Liver (tissue), 9 donors: Measurements from ENCODE around the gene KRCC1. TPM values are rescaled to one million over a fixed set of nuclear protein-coding genes. Genes with fewer than 3 reads are reported as not detected.

Experiments
- DNase-seq: peaks from one replicate; pipeline ENCODE4 v3.0.0-alpha.2; 2017; ENCODE audit warnings: low spot score
- H3K27ac ChIP-seq, 2 donors: one replicate each; pipeline ENCODE4 v1.7.0; 2013; ENCODE audit warnings: inconsistent platforms in 2 of 2, low read length in 2 of 2, control low read depth in 1 of 2, low read depth in 1 of 2, mild to moderate bottlenecking in 1 of 2
- H3K27me3 ChIP-seq, 4 donors: one replicate each; pipeline versions ENCODE4 v1.6.1 to v1.7.0; 2013; ENCODE audit warnings: low read length in 3 of 4, inconsistent platforms in 1 of 4, mild to moderate bottlenecking in 1 of 4, moderate library complexity in 1 of 4; ENCODE audit not compliant: control insufficient read depth in 4 of 4, insufficient read depth in 4 of 4
- H3K36me3 ChIP-seq, 4 donors: one replicate each; pipeline versions ENCODE4 v1.6.1 to v1.7.0; 2013; ENCODE audit warnings: low read length in 3 of 4, mild to moderate bottlenecking in 3 of 4, low read depth in 1 of 4, moderate library complexity in 1 of 4; ENCODE audit not compliant: control insufficient read depth in 4 of 4, insufficient read depth in 3 of 4
- H3K4me1 ChIP-seq, 4 donors: one replicate each; pipeline versions ENCODE4 v1.6.1 to v1.7.0; 2013; ENCODE audit warnings: low read length in 3 of 4, mild to moderate bottlenecking in 3 of 4, moderate library complexity in 1 of 4; ENCODE audit not compliant: control insufficient read depth in 4 of 4, insufficient read depth in 4 of 4
- H3K4me3 ChIP-seq, 3 donors: one replicate each; pipeline versions ENCODE4 v1.6.1 to v1.7.0; 2013; ENCODE audit warnings: low read length in 3 of 3, control low read depth in 1 of 3, low read depth in 1 of 3, mild to moderate bottlenecking in 1 of 3
- H3K9ac ChIP-seq, 2 donors: one replicate each; pipeline ENCODE4 v1.7.0; 2013; ENCODE audit warnings: low read length in 2 of 2, mild to moderate bottlenecking in 2 of 2, moderate library complexity in 2 of 2, control low read depth in 1 of 2, low read depth in 1 of 2
- H3K9me3 ChIP-seq, 4 donors: one replicate each; pipeline versions ENCODE4 v1.6.1 to v1.7.0; 2013; ENCODE audit warnings: low read length in 3 of 4; ENCODE audit not compliant: control insufficient read depth in 4 of 4
- EGR1 ChIP-seq, 2 donors: IDR thresholded peaks; 2 replicates each; pipeline ENCODE4 v1.6.1; 2016 to 2018; ENCODE audit warnings: antibody characterized with exemption in 2 of 2, low read depth in 2 of 2
- FOXA1 ChIP-seq: IDR thresholded peaks from 2 replicates; pipeline ENCODE4 v1.6.1; 2016; ENCODE audit warnings: antibody characterized with exemption
- FOXA2 ChIP-seq: IDR thresholded peaks from 2 replicates; pipeline ENCODE4 v1.6.1; 2016; ENCODE audit warnings: antibody characterized with exemption
- HNF4A ChIP-seq, 2 donors: conservative IDR thresholded peaks; 2 replicates each; pipeline ENCODE4 v1.6.1; 2016; ENCODE audit warnings: antibody characterized with exemption in 2 of 2, mild to moderate bottlenecking in 2 of 2
- HNF4G ChIP-seq: IDR thresholded peaks from 2 replicates; pipeline ENCODE4 v1.6.1; 2016; ENCODE audit warnings: antibody characterized with exemption
- JUND ChIP-seq, 2 donors: IDR thresholded peaks; 2 replicates each; pipeline ENCODE4 v1.6.1; 2016; ENCODE audit warnings: antibody characterized with exemption in 2 of 2
- RAD21 ChIP-seq, 2 donors: IDR thresholded peaks; 2 replicates each; pipeline ENCODE4 v1.6.1; 2016; ENCODE audit warnings: antibody characterized with exemption in 2 of 2, mild to moderate bottlenecking in 2 of 2
- RXRA ChIP-seq, 2 donors: IDR thresholded peaks; 2 replicates each; pipeline ENCODE4 v1.6.1; 2017 to 2018; ENCODE audit warnings: antibody characterized with exemption in 2 of 2, mild to moderate bottlenecking in 1 of 2
- SP1 ChIP-seq: IDR thresholded peaks from 2 replicates; pipeline ENCODE4 v1.6.1; 2018; ENCODE audit warnings: antibody characterized with exemption, mild to moderate bottlenecking
- YY1 ChIP-seq: IDR thresholded peaks from 2 replicates; pipeline ENCODE4 v1.6.1; 2016; ENCODE audit warnings: antibody characterized with exemption, mild to moderate bottlenecking
- WGBS: extraction: QIAGEN DNeasy Blood & Tissue Kit; methylation state at CpG from one replicate; pipeline ENCODE4 v1.1.7; 2013; 5-methylcytosine and 5-hydroxymethylcytosine counted together
- polyA plus RNA-seq, 2 donors: library from polyadenylated mRNA; stranded (reverse) in 1 of 2; unstranded in 1 of 2; fragments of 200-250 nt in 1 of 2; fragments of >200 nt in 1 of 2; fragmentation: Nextera tagmentation in 1 of 2; extraction: Ambion mirVana in 1 of 2; gene quantifications; one replicate each; pipeline versions ENCODE4 v1.2.1 to v1.2.3, GENCODE V29; 2013 to 2015
- total RNA-seq, 2 donors: library from RNA; depleted of rRNA; stranded (reverse); fragments of >200 nt; gene quantifications; one replicate each; pipeline ENCODE4 v1.2.3, GENCODE V29; 2014
- TF ChIP-seq, protein P1 (sequence below): IDR thresholded peaks from 2 replicates; pipeline ENCODE4 v1.6.1; 2016; ENCODE audit warnings: antibody characterized with exemption
- TF ChIP-seq, protein P2 (sequence below): IDR thresholded peaks from 2 replicates; pipeline ENCODE4 v1.6.1; 2016; ENCODE audit warnings: antibody characterized with exemption
- TF ChIP-seq, protein P3 (sequence below): IDR thresholded peaks from 2 replicates; pipeline ENCODE4 v1.6.1; 2016; ENCODE audit warnings: antibody characterized with exemption, mild to moderate bottlenecking
- TF ChIP-seq, protein P4 (sequence below): fragments of 150-350 bp; IDR thresholded peaks from 2 replicates; pipeline ENCODE4 v1.5.1; 2017; ENCODE audit warnings: improper control_type of control experiment, low read depth, low read length; ENCODE audit not compliant: missing input control
- TF ChIP-seq, protein P5 (sequence below): IDR thresholded peaks from 2 replicates; pipeline ENCODE4 v1.6.1; 2016; ENCODE audit warnings: antibody characterized with exemption
- donor health status: healthy.
- donor health status: healthy.
- donor health status: healthy.
- donor health status: healthy.
- donor health status: healthy.

The KRCC1 gene
- total and polyA plus RNA-seq, 4 donors = 7.0 to 14.8 (median 11.5) TPM

DNA sequence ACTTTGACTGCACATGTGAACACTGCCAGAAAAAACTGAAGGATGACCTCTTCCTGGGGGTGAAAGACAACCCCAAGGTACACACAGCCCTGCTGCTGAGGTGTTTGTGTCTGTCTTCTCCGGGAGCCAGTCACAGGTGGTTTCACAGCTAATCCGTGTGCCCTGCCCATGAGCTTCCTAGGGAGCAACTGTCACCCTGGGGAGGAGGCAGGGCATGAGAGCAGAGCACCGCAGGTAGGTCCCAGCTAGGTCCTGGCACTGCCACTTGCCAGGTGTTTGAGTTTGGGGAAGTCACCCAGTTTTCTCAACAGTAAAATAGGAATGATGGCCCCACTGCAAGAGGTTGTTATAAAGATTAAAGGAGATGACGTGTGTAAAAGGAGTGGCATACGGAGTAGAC lies 41.1 kb upstream of the KRCC1 start:
- H3K27me3 ChIP-seq = no peaks in the 10 kb centered on the region
- no peaks in the 10 kb centered on the region for H3K9me3 ChIP-seq
- no peak overlapping the region for H3K9ac ChIP-seq
- H3K36me3 ChIP-seq = no peaks in the 10 kb centered on the region
- 85% methylated on average over 5 of the region's 5 CpGs for WGBS
- H3K27ac ChIP-seq = no peak overlapping the region
- H3K4me3 ChIP-seq = no peak overlapping the region
- TF ChIP-seq, protein P1, sequence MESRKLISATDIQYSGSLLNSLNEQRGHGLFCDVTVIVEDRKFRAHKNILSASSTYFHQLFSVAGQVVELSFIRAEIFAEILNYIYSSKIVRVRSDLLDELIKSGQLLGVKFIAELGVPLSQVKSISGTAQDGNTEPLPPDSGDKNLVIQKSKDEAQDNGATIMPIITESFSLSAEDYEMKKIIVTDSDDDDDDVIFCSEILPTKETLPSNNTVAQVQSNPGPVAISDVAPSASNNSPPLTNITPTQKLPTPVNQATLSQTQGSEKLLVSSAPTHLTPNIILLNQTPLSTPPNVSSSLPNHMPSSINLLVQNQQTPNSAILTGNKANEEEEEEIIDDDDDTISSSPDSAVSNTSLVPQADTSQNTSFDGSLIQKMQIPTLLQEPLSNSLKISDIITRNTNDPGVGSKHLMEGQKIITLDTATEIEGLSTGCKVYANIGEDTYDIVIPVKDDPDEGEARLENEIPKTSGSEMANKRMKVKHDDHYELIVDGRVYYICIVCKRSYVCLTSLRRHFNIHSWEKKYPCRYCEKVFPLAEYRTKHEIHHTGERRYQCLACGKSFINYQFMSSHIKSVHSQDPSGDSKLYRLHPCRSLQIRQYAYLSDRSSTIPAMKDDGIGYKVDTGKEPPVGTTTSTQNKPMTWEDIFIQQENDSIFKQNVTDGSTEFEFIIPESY = no peak
- no peak for TF ChIP-seq JUND (IDR thresholded peaks at IDR 0.05)
- no peak for TF ChIP-seq YY1
- TF ChIP-seq RAD21 (IDR thresholded peaks at IDR 0.05) = no peak
- TF ChIP-seq SP1 = no peak
- no peak for TF ChIP-seq FOXA2
- TF ChIP-seq, protein P2, sequence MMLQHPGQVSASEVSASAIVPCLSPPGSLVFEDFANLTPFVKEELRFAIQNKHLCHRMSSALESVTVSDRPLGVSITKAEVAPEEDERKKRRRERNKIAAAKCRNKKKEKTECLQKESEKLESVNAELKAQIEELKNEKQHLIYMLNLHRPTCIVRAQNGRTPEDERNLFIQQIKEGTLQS = no peak
- TF ChIP-seq HNF4A (conservative IDR thresholded peaks at IDR 0.05) = no peak
- TF ChIP-seq, protein P3, sequence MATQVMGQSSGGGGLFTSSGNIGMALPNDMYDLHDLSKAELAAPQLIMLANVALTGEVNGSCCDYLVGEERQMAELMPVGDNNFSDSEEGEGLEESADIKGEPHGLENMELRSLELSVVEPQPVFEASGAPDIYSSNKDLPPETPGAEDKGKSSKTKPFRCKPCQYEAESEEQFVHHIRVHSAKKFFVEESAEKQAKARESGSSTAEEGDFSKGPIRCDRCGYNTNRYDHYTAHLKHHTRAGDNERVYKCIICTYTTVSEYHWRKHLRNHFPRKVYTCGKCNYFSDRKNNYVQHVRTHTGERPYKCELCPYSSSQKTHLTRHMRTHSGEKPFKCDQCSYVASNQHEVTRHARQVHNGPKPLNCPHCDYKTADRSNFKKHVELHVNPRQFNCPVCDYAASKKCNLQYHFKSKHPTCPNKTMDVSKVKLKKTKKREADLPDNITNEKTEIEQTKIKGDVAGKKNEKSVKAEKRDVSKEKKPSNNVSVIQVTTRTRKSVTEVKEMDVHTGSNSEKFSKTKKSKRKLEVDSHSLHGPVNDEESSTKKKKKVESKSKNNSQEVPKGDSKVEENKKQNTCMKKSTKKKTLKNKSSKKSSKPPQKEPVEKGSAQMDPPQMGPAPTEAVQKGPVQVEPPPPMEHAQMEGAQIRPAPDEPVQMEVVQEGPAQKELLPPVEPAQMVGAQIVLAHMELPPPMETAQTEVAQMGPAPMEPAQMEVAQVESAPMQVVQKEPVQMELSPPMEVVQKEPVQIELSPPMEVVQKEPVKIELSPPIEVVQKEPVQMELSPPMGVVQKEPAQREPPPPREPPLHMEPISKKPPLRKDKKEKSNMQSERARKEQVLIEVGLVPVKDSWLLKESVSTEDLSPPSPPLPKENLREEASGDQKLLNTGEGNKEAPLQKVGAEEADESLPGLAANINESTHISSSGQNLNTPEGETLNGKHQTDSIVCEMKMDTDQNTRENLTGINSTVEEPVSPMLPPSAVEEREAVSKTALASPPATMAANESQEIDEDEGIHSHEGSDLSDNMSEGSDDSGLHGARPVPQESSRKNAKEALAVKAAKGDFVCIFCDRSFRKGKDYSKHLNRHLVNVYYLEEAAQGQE = no peak
- TF ChIP-seq, protein P4, sequence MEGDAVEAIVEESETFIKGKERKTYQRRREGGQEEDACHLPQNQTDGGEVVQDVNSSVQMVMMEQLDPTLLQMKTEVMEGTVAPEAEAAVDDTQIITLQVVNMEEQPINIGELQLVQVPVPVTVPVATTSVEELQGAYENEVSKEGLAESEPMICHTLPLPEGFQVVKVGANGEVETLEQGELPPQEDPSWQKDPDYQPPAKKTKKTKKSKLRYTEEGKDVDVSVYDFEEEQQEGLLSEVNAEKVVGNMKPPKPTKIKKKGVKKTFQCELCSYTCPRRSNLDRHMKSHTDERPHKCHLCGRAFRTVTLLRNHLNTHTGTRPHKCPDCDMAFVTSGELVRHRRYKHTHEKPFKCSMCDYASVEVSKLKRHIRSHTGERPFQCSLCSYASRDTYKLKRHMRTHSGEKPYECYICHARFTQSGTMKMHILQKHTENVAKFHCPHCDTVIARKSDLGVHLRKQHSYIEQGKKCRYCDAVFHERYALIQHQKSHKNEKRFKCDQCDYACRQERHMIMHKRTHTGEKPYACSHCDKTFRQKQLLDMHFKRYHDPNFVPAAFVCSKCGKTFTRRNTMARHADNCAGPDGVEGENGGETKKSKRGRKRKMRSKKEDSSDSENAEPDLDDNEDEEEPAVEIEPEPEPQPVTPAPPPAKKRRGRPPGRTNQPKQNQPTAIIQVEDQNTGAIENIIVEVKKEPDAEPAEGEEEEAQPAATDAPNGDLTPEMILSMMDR = no peak
- TF ChIP-seq RXRA (IDR thresholded peaks at IDR 0.05) = no peak
- no peak for TF ChIP-seq HNF4G
- TF ChIP-seq, protein P5, sequence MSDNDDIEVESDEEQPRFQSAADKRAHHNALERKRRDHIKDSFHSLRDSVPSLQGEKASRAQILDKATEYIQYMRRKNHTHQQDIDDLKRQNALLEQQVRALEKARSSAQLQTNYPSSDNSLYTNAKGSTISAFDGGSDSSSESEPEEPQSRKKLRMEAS = no peak
- TF ChIP-seq FOXA1 = no peak
- H3K4me1 ChIP-seq = peaks cover 0 to 13% (median 12%) of the 10 kb centered on the region in 4 donors
- no peak for DNase-seq

DNA sequence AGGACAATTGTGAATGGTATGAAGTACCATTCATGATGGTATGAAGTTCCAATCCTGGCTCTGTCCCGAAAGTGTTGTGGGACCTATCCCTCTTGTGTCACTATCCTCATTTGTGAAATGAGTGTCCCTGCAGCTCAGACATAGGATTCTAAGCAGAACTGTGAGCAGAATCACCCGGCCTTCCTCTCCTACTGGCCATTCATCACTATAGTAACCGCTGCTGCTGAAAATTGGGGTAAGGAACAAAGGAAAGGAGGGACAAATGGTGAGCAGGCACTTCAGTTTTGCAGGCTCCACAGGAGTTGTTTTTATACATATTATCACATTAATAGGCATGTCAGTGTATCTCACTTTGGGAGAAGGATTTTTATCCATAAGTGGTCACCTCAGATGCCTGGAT lies 39.4 kb upstream of the KRCC1 start:
- TF ChIP-seq EGR1 (IDR thresholded peaks at IDR 0.05; ENCODE audit: low read depth in 2 of 2) (no peak), HNF4A (conservative IDR thresholded peaks at IDR 0.05) (no peak), RAD21 (IDR thresholded peaks at IDR 0.05) (no peak), YY1 (no peak), JUND (IDR thresholded peaks at IDR 0.05) (no peak), SP1 (no peak)
- TF ChIP-seq, protein P2 = no peak
- TF ChIP-seq, protein P4 = no peak
- no peak overlapping the region for H3K27ac ChIP-seq
- peaks cover 0 to 2% (median 1%) of the 10 kb centered on the region in 4 donors for H3K4me1 ChIP-seq
- H3K4me3 ChIP-seq = no peak overlapping the region
- no peak for DNase-seq
- WGBS = 92% methylated on average over 3 of the region's 3 CpGs
- H3K9ac ChIP-seq = no peak overlapping the region
- H3K27me3 ChIP-seq = no peaks in the 10 kb centered on the region
- no peaks in the 10 kb centered on the region for H3K9me3 ChIP-seq
- H3K36me3 ChIP-seq = no peaks in the 10 kb centered on the region
